HG03571 (cell line): Measurements from ENCODE around the gene NR1I2.

Source experiments
- ATAC-seq: cut with Tn5 transposase; IDR thresholded peaks from one replicate; pipeline ENCODE4 v1.9.1; 2021; ENCODE audit not compliant: unreplicated experiment

NR1I2 gene

DNA sequence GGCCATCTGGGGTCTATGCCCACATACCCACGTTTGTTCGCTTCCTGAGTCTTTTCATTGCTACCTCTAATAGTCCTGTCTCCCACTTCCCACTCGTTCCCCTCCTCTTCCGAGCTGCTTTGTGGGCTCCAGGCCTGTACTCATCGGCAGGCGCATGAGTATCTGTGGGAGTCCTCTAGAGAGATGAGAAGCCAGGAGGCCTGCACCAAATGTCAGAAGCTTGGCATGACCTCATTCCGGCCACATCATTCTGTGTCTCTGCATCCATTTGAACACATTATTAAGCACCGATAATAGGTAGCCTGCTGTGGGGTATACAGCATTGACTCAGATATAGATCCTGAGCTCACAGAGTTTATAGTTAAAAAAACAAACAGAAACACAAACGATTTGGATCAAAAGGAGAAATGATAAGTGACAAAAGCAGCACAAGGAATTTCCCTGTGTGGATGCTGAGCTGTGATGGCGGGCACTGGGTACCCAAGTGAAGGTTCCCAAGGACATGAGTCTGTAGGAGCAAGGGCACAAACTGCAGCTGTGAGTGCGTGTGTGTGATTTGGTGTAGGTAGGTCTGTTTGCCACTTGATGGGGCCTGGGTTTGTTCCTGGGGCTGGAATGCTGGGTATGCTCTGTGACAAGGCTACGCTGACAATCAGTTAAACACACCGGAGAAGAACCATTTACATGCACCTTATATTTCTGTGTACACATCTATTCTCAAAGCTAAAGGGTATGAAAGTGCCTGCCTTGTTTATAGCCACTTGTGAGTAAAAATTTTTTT is 35.9 kb downstream of the NR1I2 start:
- no peak for ATAC-seq

DNA sequence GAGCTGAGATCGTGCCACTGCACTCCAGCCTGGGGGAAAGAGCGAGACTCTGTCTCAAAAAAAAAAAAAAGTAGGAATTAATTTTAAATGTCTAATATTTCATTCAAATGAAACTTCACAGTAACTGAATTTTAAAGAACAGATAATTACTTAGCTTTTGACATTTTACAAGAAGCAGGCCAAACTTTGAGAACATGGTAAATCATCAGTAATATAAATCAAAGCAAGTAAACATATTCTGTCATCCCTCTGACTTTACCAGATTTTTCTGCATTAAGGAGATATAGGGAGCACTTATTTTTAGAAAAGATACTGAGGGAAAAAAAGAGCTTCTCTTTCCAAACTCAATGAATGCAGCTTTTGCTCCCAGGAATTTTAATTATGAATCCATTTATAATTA is 37.0 kb downstream of the NR1I2 start:
- ATAC-seq = no peak

DNA sequence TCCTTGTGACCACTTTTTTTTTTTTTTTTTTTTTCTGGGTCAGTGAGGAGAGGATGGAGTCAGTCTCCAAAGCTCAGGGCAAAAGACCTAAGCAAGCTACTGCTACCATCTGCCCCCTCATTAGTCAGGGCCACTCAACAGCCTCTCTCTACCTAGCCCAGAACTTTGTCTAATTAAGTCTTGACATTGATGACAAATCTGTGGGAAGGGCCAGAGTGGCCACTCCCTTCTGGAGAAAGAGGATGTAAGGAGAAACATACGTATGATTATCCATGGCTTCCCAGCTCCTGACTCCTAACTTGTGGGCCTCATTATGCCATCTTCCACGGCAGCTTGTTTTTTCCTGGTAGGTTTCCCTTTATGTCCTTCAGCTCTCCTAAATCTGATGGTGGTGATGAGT is 37.9 kb downstream of the NR1I2 start:
- no peak for ATAC-seq

DNA sequence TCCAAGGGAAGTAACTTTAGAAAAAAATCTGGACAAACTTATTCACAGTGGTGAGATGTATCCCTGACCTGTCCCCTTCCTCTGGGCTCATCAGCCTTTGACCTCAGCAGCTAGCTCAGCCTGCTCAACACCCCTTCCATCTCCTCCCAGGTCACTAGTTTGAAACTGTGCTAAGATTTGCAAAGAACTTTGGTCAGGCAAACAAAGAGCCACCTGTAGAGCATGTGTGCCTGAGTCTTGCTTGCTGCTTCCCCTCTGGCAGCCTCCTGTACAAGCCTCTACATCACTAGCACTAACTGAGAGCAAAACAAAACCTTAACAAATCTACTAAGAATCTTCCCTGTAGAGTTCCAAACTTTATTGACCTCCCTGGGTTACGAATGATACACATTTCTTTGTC is 43.9 kb downstream of the NR1I2 start:
- ATAC-seq = no peak

DNA sequence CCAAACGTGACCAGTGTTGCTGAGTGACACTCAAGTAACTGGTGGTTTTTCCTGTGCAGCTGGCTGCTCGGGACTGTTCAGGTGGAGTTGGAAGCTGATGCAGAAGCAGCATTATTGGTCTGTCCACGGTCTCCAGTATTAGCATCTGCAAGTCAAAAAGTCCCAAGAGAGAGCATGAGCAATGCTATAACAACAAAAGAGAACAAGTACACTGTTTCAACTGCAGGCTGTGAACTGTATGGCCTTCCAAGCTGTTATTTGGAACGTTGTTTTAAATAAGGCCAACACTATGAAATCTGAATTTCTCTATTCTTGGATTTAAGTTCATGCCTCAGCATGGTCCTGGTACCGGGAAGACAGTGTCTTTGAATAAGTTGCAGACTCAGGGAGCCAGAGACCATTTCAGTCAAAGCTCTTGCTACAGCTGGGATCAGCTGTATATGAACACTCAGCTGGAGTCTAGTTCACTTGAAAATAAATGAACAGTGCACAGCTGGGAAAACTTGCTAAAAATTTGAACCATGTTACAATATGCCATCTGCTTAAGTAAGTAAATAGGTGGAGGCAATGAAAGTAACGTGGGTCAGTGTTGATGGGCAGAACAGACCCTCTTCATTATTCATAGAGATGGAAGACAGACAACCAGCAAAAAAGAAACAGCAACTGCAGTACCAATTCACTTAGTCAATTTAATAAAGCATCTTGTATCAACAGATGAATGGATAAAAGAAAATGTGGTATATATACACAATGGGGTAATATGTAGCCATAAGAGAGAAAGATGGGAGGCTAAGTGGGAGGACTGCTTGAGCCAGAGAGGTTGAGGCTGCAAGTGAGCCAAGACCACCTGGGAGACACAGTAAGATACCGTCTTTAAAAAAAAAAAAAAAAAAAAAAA is 45.1 kb downstream of the NR1I2 start:
- no peak for ATAC-seq

DNA sequence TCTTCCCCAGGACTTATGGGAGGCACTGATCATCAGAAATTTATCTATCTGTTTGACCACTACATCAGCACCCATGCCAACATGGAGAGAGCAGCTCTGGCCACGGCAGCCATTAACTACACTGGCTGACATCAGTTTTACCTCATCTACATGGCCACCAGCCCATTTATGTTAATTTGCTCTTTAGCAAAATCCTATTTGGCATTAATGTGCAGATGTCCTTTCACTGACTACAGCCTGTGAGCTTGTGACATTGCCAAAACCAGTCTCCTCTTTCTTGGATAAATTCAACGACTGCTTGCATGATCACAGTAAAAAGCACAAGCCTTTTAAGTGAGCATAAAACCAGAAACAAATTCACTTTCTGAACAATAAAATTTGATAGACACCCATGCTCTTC is 47.5 kb downstream of the NR1I2 start:
- ATAC-seq = no peak

DNA sequence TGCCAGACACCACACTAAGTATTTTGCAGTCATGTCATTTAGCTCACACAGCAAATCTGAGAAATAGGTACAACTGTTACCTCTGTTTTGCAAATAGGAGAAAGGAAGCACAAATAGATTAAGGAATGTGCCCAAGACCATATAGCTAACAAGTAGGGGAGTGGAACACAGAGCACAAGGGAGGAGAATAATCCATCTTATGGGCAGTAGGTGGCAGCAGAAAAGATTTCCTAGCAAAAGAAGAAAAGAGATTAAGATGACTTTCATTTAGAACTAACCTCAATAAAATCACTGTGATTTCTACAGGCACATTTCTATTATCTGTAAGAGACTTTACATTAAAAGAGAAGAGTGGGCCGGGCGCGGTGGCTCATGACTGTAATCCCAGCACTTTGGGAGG is 49.1 kb downstream of the NR1I2 start:
- no peak for ATAC-seq

DNA sequence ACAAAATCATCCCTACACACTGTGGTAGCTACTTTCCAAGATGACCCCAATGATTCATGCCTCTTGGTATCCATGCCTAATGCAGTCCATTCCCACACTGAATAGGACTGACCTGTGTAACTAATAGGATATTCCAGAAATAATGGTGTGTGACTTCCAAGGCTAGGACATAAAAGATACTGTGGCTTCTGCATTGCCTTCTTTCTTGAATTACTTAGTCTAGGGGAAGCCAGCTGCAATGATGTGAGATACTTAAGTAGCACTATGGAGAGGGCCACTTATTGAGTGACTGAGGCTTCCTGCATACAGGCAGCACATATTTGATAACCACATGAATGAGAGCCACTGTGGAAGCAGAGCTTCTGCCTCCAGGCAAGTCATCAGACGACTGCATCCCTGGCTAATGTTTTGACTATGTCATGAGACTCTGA is 50.1 kb downstream of the NR1I2 start:
- ATAC-seq = no peak

DNA sequence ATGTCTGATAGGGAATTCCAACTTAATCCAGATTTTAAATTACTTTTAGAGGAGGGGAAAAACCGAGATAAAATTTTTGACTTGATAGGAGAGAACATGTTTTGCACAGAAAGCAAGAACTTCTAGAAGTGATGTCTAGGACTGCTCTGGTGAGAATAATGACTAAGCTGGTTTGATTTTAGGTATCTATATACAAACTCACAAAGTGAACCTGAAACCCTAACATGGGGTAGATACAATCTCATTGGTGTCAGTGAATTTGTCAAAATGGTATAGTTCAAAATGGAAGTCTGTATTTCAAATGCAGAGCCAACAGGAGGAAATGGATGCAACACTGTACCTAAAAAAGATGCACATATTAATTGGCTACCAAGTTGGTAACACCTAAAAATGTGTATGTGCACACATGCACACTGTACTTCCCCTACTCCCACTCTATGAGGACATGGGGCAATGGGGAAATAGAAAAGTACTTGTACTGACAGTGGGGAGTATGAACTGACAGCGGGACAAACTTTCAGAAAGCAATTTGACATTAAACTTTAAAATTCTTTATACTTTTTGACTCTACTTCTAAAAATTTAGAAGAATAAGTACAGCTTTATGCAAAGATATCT is 53.0 kb downstream of the NR1I2 start:
- ATAC-seq = no peak

DNA sequence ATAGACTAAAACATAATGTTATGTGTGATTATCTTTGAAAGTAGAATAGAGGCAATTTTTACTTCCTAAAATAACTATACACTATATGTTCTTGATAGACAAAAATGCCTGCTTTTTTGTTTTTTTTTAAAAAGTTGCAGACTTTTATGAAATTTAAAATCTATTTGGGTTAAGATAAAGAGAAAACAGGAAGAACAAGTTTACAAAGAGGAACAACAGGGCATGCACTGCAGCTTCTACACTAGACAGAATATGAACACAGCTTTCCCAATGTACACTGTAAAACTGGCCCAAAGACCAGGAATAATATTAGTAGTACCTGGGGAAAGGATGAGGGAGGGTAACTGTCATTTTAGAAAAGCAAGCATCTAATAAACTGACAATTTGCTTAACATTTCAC is 53.7 kb downstream of the NR1I2 start:
- ATAC-seq = no peak

DNA sequence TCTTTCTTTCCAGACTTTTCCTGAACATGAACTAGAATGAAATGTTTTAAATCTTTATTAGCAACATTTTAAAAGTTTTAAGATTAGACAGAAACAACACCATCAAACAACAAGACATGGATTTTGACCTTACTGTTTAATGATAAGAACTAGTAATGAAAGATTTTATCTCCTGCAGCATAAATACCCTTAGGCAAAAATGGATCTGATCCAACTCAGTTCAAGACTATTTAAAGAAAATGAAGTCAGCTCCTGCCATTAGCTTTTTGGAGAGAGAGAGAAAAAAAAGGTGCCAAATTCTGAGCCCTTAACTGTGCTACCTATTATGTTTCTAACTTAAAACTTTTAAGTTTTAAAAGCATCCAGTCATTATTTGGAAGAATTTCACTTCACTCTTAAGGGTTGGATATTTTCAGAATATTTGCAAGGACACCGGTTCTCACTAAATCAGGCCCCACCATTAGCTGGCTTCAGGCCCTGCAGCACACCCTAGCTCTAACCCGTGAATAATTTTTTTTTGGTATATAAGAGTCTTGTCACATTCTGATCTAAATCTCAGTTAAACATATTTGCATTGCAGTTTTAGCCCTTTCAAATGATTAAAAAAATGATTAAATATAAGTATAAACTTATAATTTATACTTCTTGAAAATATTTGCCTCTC is 60.0 kb downstream of the NR1I2 start:
- ATAC-seq = no peak

DNA sequence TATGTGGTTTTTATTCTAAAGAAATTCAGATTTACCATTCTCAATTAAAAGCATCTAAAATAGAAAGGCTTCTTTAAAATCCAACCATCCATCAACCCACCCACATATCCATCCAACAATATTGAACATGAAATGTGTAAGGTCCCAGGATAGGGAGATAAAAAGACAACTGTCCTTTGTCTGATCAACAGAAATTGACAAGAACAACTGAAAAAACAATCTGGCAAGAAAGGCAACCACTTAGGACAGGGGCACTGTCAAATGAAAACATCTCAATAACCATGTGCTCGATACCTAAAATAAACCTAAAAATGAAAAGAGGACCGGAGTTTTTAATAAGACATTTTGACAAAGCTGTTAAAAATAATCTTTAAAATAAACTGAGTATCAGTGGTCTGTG is 67.2 kb downstream of the NR1I2 start:
- no peak for ATAC-seq

DNA sequence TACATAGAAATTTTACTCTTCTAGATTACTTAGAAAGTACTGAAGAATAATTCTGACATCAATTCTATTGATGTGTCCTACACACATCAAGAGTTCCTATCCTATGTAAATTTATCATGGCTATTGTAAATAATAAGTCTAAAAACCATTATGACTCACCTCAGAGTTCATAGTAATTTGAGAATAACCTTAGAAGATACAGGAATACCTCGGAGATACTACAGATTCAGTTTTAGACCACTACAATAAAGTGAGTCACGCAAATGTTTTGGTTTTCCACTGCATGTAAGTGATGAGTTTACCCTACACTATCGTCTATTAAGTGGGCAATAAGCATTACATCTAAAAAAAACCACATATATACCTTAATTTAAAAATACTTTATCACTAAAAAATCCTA is 74.8 kb downstream of the NR1I2 start:
- no peak for ATAC-seq

DNA sequence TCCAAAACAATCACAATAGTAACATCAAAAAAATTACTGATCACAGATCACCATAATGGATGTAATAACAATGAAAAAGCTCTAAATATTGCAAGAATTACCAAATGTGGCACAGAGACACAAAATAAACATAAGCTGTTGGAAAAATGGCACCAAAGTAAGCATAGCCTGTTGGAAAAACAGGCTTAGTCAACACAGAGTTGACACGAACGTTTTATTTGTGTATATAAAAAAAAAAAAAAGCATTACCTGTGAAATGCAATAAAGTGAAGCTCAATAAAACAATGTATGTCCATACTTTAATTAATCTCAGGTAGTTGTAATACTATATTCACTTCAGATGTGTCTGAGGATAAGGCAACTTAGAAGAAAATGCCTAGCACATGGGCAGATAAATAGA is 77.1 kb downstream of the NR1I2 start:
- no peak for ATAC-seq

DNA sequence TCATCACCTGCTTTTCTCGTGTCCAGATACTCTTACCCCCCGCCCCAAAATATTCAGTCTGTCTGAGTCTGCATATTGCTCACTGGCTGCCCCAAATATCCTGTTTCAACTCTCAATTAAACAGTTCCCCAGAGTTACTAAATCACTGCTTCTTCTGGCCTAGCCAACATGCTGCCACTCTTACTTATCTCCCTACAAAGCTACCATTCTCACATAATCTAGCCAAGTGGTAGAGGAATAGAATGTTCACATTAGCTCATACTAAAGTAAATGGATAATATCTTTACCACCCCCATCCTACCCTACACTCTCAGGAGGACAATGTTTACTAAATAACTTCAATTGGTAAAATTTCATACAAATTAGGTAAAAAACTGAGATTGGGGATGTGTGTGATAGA is 77.8 kb downstream of the NR1I2 start:
- no peak for ATAC-seq

DNA sequence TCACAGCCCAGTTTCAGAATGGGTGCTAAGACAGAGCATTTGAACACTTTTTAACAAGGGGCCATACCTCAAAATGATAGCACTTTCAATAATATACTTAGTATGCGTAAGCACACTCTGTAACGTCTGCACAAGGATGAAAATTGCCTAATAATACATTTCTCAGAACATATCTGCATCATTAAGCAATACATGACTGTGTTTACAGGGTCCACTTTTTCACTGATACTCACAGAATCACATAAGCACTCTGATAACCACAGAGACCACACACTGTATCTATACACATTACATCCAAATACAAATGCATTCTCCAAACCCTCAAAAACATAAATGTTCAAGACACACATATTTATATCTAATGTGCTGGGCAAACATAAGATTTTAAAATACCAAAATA is 79.8 kb downstream of the NR1I2 start:
- no peak for ATAC-seq

DNA sequence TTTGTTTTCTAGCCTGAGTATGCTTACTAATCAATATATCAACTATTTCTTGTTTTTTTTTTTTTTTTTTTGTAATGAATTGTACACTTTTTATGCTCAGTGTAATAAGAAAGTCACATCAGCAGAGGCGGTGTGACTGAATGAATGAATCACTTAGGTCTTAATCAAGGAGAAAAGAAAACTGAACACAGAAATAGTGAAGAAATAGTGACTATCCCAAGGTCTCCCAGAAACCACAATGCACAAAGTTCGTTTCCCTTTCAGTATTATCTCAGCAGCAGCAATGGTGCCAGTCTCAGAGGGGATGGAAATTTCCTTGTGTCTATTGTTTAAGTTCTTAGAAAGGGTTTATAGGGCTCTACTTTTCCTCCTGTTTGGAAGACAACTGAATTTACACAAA is 80.7 kb downstream of the NR1I2 start:
- no peak for ATAC-seq

DNA sequence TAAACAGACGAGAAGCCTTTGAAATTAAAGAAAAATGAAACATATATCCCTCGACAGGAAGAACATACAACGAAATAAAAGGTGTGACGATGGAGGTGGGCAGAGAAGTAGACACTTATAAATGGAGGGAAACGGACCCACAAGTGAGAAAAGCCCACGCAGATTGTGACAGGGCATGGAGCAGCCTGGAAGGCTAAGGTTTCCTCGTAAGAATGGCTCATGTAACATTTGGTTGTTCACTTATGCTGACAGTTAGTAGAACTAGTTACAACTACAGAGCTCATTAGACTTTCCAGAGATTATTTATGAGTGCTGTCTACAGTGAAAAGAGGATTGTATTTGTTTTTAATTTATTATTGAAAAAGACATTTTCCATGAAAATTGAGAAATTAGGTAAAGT is 82.6 kb downstream of the NR1I2 start:
- ATAC-seq = no peak
